Ishikawa (cell line): Measurements from ENCODE around the gene NAT16.

Experiments
- CREB1 ChIP-seq: IDR thresholded peaks from 2 replicates; pipeline ENCODE4 v1.6.1; 2012; ENCODE audit warnings: low read depth
- EP300 ChIP-seq: IDR thresholded peaks from 2 replicates; pipeline ENCODE4 v1.6.1; 2012; ENCODE audit warnings: borderline replicate concordance
- NFIC ChIP-seq: IDR thresholded peaks from 2 replicates; pipeline ENCODE4 v1.6.1; 2012
- YY1 ChIP-seq: IDR thresholded peaks from 2 replicates; pipeline ENCODE4 v1.6.1; 2012; ENCODE audit warnings: low read depth

- TF ChIP-seq CREB1 (no peak), YY1 (no peak), EP300 (no peak), NFIC (no peak)
Observed at GRCh38 chr7:101127460-101128039, 52.5 kb downstream of the NAT16 start.
